ENCODE measurements around the gene CHST4.
"Not testable (repeated sequence)": the region's sequence is repeated elsewhere in the genome, so short reads cannot be mapped to it uniquely, and the experiment has no call there.

Gene CHST4

GRCh38 chr16:71524566-71525553 lies 1.4 kb upstream of the CHST4 start:
- DNase-seq (ENCODE audit: low spot score) = no peak

- no peak for DNase-seq (ENCODE audit: low spot score)
Measured at GRCh38 chr16:71528257-71528656, 2.0 kb downstream of the CHST4 start.

GRCh38 chr16:71528863-71529262 lies 2.6 kb downstream of the CHST4 start:
- no peak for DNase-seq (ENCODE audit: low spot score)

- DNase-seq (ENCODE audit: low spot score) = no peak
Measured at GRCh38 chr16:71532366-71532765, 6.1 kb downstream of the CHST4 start.

- no peak for DNase-seq (ENCODE audit: low spot score)
Measured at GRCh38 chr16:71536752-71537499, 10.7 kb downstream of the CHST4 start.

- DNase-seq (ENCODE audit: low spot score) = peak; percentile 72
Measured at GRCh38 chr16:71537643-71538042, 11.4 kb downstream of the CHST4 start.

- DNase-seq (ENCODE audit: low spot score) = peak; percentile 75
Measured at GRCh38 chr16:71542377-71542776, 16.2 kb downstream of the CHST4 start.

- DNase-seq (ENCODE audit: low spot score) = no peak
Measured at GRCh38 chr16:71547168-71547567, 20.9 kb downstream of the CHST4 start.

GRCh38 chr16:71552698-71553503 lies 26.7 kb downstream of the CHST4 start:
- peak; percentile 28 for DNase-seq (ENCODE audit: low spot score)

GRCh38 chr16:71555230-71555891 lies 29.1 kb downstream of the CHST4 start:
- DNase-seq (ENCODE audit: low spot score) = no peak

GRCh38 chr16:71557299-71557698 lies 31.1 kb downstream of the CHST4 start:
- no peak for DNase-seq (ENCODE audit: low spot score)

GRCh38 chr16:71557954-71558582 lies 31.8 kb downstream of the CHST4 start:
- no peak for DNase-seq (ENCODE audit: low spot score)

GRCh38 chr16:71559855-71560254 lies 33.6 kb downstream of the CHST4 start:
- no peak for DNase-seq (ENCODE audit: low spot score)

GRCh38 chr16:71561886-71562285 lies 35.7 kb downstream of the CHST4 start:
- not testable (repeated sequence) for DNase-seq (ENCODE audit: low spot score)

- no peak for DNase-seq (ENCODE audit: low spot score)
Measured at GRCh38 chr16:71562552-71562951, 36.3 kb downstream of the CHST4 start.

GRCh38 chr16:71564335-71564967 lies 38.2 kb downstream of the CHST4 start:
- no peak for DNase-seq (ENCODE audit: low spot score)

- peak; percentile 26 for DNase-seq (ENCODE audit: low spot score)
Measured at GRCh38 chr16:71565812-71566700, 39.8 kb downstream of the CHST4 start.

GRCh38 chr16:71567931-71568330 lies 41.7 kb downstream of the CHST4 start:
- no peak for DNase-seq (ENCODE audit: low spot score)

- DNase-seq (ENCODE audit: low spot score) = no peak
Measured at GRCh38 chr16:71568551-71568950, 42.3 kb downstream of the CHST4 start.

GRCh38 chr16:71569621-71570020 lies 43.4 kb downstream of the CHST4 start:
- DNase-seq (ENCODE audit: low spot score) = no peak

Data from NAMALWA (cell line).